Colonic mucosa (tissue), 4 donors: Measurements from ENCODE around the gene PCP4L1. TPM values are rescaled to one million over a fixed set of nuclear protein-coding genes. Genes with fewer than 3 reads are reported as not detected.

ENCODE experiments used
- DNase-seq: peaks from one replicate; pipeline ENCODE4 v3.0.0-alpha.2; 2020
- H3K27ac ChIP-seq: fragments of 200-600 bp; one replicate; pipeline ENCODE4 v1.8.0; 2021
- H3K27me3 ChIP-seq: fragments of 200-600 bp; one replicate; pipeline ENCODE4 v1.8.0; 2021
- H3K36me3 ChIP-seq: fragments of 200-600 bp; one replicate; pipeline ENCODE4 v1.8.0; 2021
- H3K4me1 ChIP-seq: fragments of 200-600 bp; one replicate; pipeline ENCODE4 v1.8.0; 2021; ENCODE audit warnings: mild to moderate bottlenecking
- H3K4me3 ChIP-seq: fragments of 200-600 bp; one replicate; pipeline ENCODE4 v1.8.0; 2021
- H3K9ac ChIP-seq, 2 donors: one replicate each; pipeline ENCODE4 v1.7.0; 2013; ENCODE audit warnings: control low read depth in 2 of 2, low read depth in 2 of 2, low read length in 2 of 2
- H3K9me3 ChIP-seq: fragments of 200-600 bp; one replicate; pipeline ENCODE4 v1.8.0; 2021
- CTCF ChIP-seq: fragments of 200-600 bp; IDR thresholded peaks from one replicate; pipeline ENCODE4 v1.8.0; 2022; ENCODE audit warnings: antibody characterized with exemption, mild to moderate bottlenecking
- intact Hi-C: fragments of 100-400 bp; cut with DNase I; formaldehyde crosslinking; loops from one replicate; pipeline ENCODE4 v1.14.1; 2022
- total RNA-seq, 2 donors: library from RNA; stranded (reverse); fragmentation: NEBNext Ultra II Directional in 1 of 2; extraction: Animal tissue kit (Norgen Biotek cat#: 25700) in 1 of 2; gene quantifications; one replicate each; pipeline ENCODE4 v1.2.1, GENCODE V29; 2021
- donor health status: healthy.
- donor health status: DM: no; HTN: no; CAD: no.
- donor health status: DM: no; HTN: no; CAD: no.

Gene PCP4L1
- total RNA-seq, 2 donors from 2014 or later: 0.22 to 1.4 TPM

DNA sequence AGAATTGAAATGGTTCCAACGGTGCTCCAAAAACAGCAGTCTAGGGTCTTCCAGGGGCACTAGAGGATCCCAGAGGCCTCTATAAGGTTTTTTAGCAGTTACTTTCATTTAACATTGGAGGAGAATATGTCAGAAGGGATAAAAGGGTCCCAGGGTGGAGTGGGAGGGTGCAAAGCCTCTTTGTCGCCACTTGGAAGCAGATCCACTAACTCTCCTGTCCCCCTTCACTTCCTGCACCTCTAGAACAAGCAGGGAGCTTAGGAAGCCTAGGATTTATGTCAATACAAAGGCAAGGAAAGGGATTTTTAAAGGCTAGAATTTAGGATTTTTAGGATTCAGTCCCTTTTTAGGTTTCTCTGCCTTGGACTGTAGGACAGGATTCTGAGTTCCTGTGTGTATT, 8.3 kb downstream of the PCP4L1 start:
- intact Hi-C loops: no loop called here
- H3K4me1 ChIP-seq: no peaks in the 10 kb centered on the region
- no peaks in the 10 kb centered on the region for H3K27me3 ChIP-seq
- no peaks in the 10 kb centered on the region for H3K36me3 ChIP-seq
- no peak for DNase-seq
- H3K9me3 ChIP-seq: no peaks in the 10 kb centered on the region
- H3K9ac ChIP-seq: no peak overlapping the region
- no peak for TF ChIP-seq CTCF
- H3K4me3 ChIP-seq: no peak overlapping the region
- H3K27ac ChIP-seq: no peak overlapping the region

GRCh38 chr1:161267321-161267720, 8.8 kb downstream of the PCP4L1 start:
- H3K27ac ChIP-seq: no peak overlapping the region
- no peaks in the 10 kb centered on the region for H3K4me1 ChIP-seq
- no peak overlapping the region for H3K4me3 ChIP-seq
- no peak for DNase-seq
- no peak for TF ChIP-seq CTCF
- H3K36me3 ChIP-seq: no peaks in the 10 kb centered on the region
- intact Hi-C loops: no loop called here
- no peaks in the 10 kb centered on the region for H3K27me3 ChIP-seq
- no peaks in the 10 kb centered on the region for H3K9me3 ChIP-seq
- H3K9ac ChIP-seq: no peak overlapping the region

DNA sequence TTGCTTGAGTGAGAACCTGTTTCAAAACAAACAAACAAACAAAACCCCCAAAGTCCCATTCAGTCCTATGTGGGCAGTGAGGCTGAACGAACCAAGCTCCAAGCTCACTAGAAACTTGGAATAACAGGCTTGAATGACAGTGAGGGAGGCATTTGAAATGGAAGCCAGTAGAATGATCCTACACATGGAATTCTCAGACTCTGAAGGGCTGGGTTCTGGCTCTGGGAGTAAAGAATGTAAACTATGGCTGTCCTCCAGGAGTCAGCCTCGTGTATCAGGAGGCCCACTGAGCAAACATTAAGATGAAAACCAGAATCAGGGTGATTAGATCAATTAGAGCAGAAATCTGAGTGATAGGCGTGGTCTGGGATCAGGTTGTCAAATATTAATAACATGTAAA, 14.9 kb downstream of the PCP4L1 start:
- TF ChIP-seq CTCF: no peak
- no peaks in the 10 kb centered on the region for H3K36me3 ChIP-seq
- H3K27me3 ChIP-seq: no peaks in the 10 kb centered on the region
- DNase-seq: no peak
- H3K9me3 ChIP-seq: no peaks in the 10 kb centered on the region
- H3K27ac ChIP-seq: no peak overlapping the region
- H3K4me3 ChIP-seq: no peak overlapping the region
- intact Hi-C loops: no loop called here
- no peak overlapping the region for H3K9ac ChIP-seq
- no peaks in the 10 kb centered on the region for H3K4me1 ChIP-seq

DNA sequence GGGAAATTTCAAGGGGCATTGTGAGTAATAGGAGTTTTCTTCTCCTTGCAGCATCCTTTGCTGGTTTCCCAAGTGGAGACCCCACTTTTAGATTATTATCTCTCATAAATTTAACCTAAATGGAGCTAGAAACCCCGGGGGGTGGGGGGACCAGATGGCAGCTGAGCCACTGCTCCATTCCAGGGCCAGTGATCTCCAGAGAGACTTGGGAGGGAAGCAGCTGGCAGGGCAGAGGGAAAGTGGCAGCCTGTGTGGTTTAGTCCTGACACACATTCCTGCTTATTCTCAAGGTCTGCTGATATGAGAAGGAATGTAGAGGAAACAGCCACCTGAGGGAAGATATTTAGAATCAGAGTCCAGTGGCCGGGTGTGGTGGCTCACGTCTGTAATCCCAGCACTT, 16.3 kb downstream of the PCP4L1 start:
- no peaks in the 10 kb centered on the region for H3K36me3 ChIP-seq
- H3K4me1 ChIP-seq: no peaks in the 10 kb centered on the region
- no peak for TF ChIP-seq CTCF
- H3K27me3 ChIP-seq: no peaks in the 10 kb centered on the region
- no peak overlapping the region for H3K4me3 ChIP-seq
- no peak for DNase-seq
- H3K9ac ChIP-seq: no peak overlapping the region
- H3K9me3 ChIP-seq: no peaks in the 10 kb centered on the region
- H3K27ac ChIP-seq: no peak overlapping the region
- intact Hi-C loops: no loop called here

DNA sequence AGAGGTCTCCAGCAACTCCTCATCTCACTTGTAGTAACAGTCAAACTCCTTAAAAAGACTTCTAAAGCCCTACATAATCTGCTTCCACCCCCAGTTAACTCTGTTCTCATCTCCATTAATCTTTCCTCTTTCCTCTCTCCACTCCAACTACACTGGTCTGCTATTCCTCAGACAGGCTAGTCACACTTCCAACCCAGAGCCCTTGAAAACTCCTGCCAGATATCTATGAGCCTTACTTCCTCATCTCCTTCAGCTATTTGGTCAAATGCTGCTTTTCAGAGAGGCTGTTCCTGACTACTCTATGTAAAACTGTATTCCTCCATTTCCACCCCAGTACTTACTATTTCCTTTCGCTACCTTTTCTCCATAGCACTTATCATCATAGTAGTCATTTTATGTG, 24.4 kb downstream of the PCP4L1 start:
- DNase-seq: no peak
- intact Hi-C loops: no loop called here

More for the DNA sequence above, 24.4 kb downstream of the PCP4L1 start:
- Histone ChIP-seq H3K36me3 (no peaks in the 10 kb centered on the region), H3K4me3 (no peak overlapping the region), H3K4me1 (no peaks in the 10 kb centered on the region), H3K9me3 (no peaks in the 10 kb centered on the region), H3K27ac (no peak overlapping the region), H3K27me3 (no peaks in the 10 kb centered on the region), H3K9ac (no peak overlapping the region)
- TF ChIP-seq CTCF: no peak
